NCI-H2107 treated with DMSO at 0.1 percent for 48 hours (cell line): ENCODE measurements around the gene ASAP2.

Experiments
- DNase-seq: peaks from one replicate; lab custom pipeline; 2025; ENCODE audit not compliant: unreplicated experiment; lab: John Stamatoyannopoulos, UW

The ASAP2 gene

GRCh38 chr2:9373476-9373875 lies 166.9 kb downstream of the ASAP2 start:
- DNase-seq = no peak

- DNase-seq = no peak
These were observed 167.6 kb downstream of the ASAP2 start for GRCh38 chr2:9374071-9374730.

- no peak for DNase-seq
These were observed 169.3 kb downstream of the ASAP2 start for GRCh38 chr2:9375857-9376428.

- DNase-seq = no peak
These were observed 171.0 kb downstream of the ASAP2 start for GRCh38 chr2:9377461-9378097.

GRCh38 chr2:9378433-9379390 lies 172.1 kb downstream of the ASAP2 start:
- DNase-seq = no peak

- DNase-seq = no peak
These were observed 172.8 kb downstream of the ASAP2 start for GRCh38 chr2:9379391-9379755.

- no peak for DNase-seq
These were observed 174.4 kb downstream of the ASAP2 start for GRCh38 chr2:9380702-9381628.

- DNase-seq = no peak
These were observed 176.1 kb downstream of the ASAP2 start for GRCh38 chr2:9382604-9383235.

GRCh38 chr2:9384521-9384920 lies 177.9 kb downstream of the ASAP2 start:
- no peak for DNase-seq

GRCh38 chr2:9385841-9386240 lies 179.2 kb downstream of the ASAP2 start:
- no peak for DNase-seq

GRCh38 chr2:9388199-9388681 lies 181.6 kb downstream of the ASAP2 start:
- DNase-seq = no peak

- no peak for DNase-seq
These were observed 182.6 kb downstream of the ASAP2 start for GRCh38 chr2:9388950-9389911.

- no peak for DNase-seq
These were observed 183.7 kb downstream of the ASAP2 start for GRCh38 chr2:9390151-9390850.

- DNase-seq = no peak
These were observed 184.4 kb downstream of the ASAP2 start for GRCh38 chr2:9390991-9391390.

- DNase-seq = no peak
These were observed 185.5 kb downstream of the ASAP2 start for GRCh38 chr2:9391961-9392720.

- DNase-seq = no peak
These were observed 186.5 kb downstream of the ASAP2 start for GRCh38 chr2:9392898-9393765.
